Left ventricle myocardium inferior (tissue), 1 donor: ENCODE data around the gene MS4A18. TPM values are rescaled to one million over a fixed set of nuclear protein-coding genes. Genes with fewer than 3 reads are reported as not detected.
A peak's percentile ranks its signal among the peaks of the same experiment; 100 is the strongest.

ENCODE experiments used
- DNase-seq: peaks from one replicate; pipeline ENCODE4 v3.0.0-alpha.2; 2020
- H3K27ac ChIP-seq: fragments of 200-600 bp; replicated peaks from 2 replicates; pipeline ENCODE4 v1.8.0; 2021
- H3K27me3 ChIP-seq: fragments of 200-600 bp; 2 replicates; pipeline ENCODE4 v1.8.0; 2021; ENCODE audit warnings: low read depth
- H3K36me3 ChIP-seq: fragments of 200-600 bp; 2 replicates; pipeline ENCODE4 v1.8.0; 2021
- H3K4me1 ChIP-seq: fragments of 200-600 bp; 2 replicates; pipeline ENCODE4 v1.8.0; 2021
- H3K4me3 ChIP-seq: fragments of 200-600 bp; 2 replicates; pipeline ENCODE4 v1.8.0; 2021; ENCODE audit warnings: mild to moderate bottlenecking, moderate library complexity
- H3K9me3 ChIP-seq: fragments of 200-600 bp; replicated peaks from 2 replicates; pipeline ENCODE4 v1.8.0; 2021
- intact Hi-C: fragments of 100-400 bp; cut with micrococcal nuclease; formaldehyde crosslinking; loops from one replicate; pipeline ENCODE4 v1.11.0; 2022
- total RNA-seq: library from RNA; stranded (reverse); fragmentation: NEBNext Ultra II Directional; extraction: Animal tissue kit (Norgen Biotek cat#: 25700); gene quantifications from one replicate; pipeline ENCODE4 v1.2.1, GENCODE V29; 2021
- TF ChIP-seq, protein P1 (sequence below): fragments of 200-600 bp; IDR thresholded peaks from 2 replicates; pipeline ENCODE4 v1.8.0; 2021; ENCODE audit warnings: antibody characterized with exemption, mild to moderate bottlenecking, borderline replicate concordance
- donor health status: DM: no; HTN: yes; CAD: no; lungs with severe emphysema.

Gene MS4A18
- total RNA-seq, 1 donor from 2014 or later: not detected

DNA sequence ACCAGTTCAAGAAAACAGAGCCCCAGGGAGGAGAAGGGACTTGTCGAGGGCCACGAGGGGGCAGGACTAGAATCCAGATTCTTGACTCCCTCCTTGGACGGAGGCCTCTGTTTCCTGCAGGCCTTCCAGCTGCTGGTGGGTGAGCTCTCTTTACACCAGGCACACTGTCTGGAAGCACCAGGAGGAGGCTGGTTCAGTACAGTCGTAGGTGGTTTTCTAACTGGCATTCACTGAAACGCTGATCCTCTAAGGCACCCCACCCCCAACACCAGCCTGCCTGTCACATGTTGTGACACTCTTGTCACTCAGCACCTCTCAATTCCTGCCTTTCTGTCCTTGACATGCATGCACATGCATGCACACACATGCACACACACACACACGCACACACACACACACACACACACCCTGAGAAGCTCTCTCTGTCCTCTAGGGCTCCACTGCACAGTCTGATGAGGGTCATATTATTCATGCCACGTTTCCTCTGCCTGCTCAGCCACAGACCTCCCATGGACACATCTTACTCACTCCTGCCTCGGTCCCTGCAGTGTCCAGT, 61.4 kb downstream of the MS4A18 start:
- Histone ChIP-seq H3K9me3 (no peaks in the 10 kb centered on the region), H3K4me1 (peaks cover 35% of the 10 kb centered on the region), H3K27me3 (no peaks in the 10 kb centered on the region), H3K4me3 (no peak overlapping the region), H3K27ac (no peak overlapping the region), H3K36me3 (no peaks in the 10 kb centered on the region)
- no peak for DNase-seq
- TF ChIP-seq, protein P1, sequence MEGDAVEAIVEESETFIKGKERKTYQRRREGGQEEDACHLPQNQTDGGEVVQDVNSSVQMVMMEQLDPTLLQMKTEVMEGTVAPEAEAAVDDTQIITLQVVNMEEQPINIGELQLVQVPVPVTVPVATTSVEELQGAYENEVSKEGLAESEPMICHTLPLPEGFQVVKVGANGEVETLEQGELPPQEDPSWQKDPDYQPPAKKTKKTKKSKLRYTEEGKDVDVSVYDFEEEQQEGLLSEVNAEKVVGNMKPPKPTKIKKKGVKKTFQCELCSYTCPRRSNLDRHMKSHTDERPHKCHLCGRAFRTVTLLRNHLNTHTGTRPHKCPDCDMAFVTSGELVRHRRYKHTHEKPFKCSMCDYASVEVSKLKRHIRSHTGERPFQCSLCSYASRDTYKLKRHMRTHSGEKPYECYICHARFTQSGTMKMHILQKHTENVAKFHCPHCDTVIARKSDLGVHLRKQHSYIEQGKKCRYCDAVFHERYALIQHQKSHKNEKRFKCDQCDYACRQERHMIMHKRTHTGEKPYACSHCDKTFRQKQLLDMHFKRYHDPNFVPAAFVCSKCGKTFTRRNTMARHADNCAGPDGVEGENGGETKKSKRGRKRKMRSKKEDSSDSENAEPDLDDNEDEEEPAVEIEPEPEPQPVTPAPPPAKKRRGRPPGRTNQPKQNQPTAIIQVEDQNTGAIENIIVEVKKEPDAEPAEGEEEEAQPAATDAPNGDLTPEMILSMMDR: no peak
- intact Hi-C loops: no loop called here

- TF ChIP-seq, protein P1: no peak
- DNase-seq: peak; percentile 79
- Histone ChIP-seq H3K4me1 (peaks cover 35% of the 10 kb centered on the region), H3K4me3 (no peak overlapping the region), H3K27me3 (no peaks in the 10 kb centered on the region), H3K27ac (peak overlapping the region; percentile 61), H3K36me3 (no peaks in the 10 kb centered on the region), H3K9me3 (no peaks in the 10 kb centered on the region)
- intact Hi-C loops: no loop called here
Observed at GRCh38 chr11:60786811-60787567, 62.5 kb downstream of the MS4A18 start.

- H3K27ac ChIP-seq: no peak overlapping the region
- TF ChIP-seq, protein P1: no peak
- peak; percentile 23 for DNase-seq
- H3K4me3 ChIP-seq: no peak overlapping the region
- H3K9me3 ChIP-seq: no peaks in the 10 kb centered on the region
- H3K4me1 ChIP-seq: peaks cover 35% of the 10 kb centered on the region
- intact Hi-C loops: no loop called here
- H3K27me3 ChIP-seq: no peaks in the 10 kb centered on the region
- no peaks in the 10 kb centered on the region for H3K36me3 ChIP-seq
Observed at GRCh38 chr11:60788401-60789125, 64.0 kb downstream of the MS4A18 start.

- intact Hi-C loops: no loop called here
- Histone ChIP-seq H3K4me3 (no peak overlapping the region), H3K27me3 (no peaks in the 10 kb centered on the region), H3K27ac (no peak overlapping the region), H3K4me1 (peaks cover 26% of the 10 kb centered on the region), H3K36me3 (no peaks in the 10 kb centered on the region), H3K9me3 (no peaks in the 10 kb centered on the region)
- TF ChIP-seq, protein P1: no peak
- DNase-seq: no peak
Observed at GRCh38 chr11:60790726-60791125, 66.2 kb downstream of the MS4A18 start.

GRCh38 chr11:60791153-60791933, 66.8 kb downstream of the MS4A18 start:
- TF ChIP-seq, protein P1: no peak
- intact Hi-C loops: no loop called here

More at GRCh38 chr11:60791153-60791933, 66.8 kb downstream of the MS4A18 start:
- no peaks in the 10 kb centered on the region for H3K36me3 ChIP-seq
- no peak overlapping the region for H3K4me3 ChIP-seq
- H3K4me1 ChIP-seq: peaks cover 20% of the 10 kb centered on the region
- no peaks in the 10 kb centered on the region for H3K9me3 ChIP-seq
- no peak for DNase-seq
- H3K27me3 ChIP-seq: no peaks in the 10 kb centered on the region
- no peak overlapping the region for H3K27ac ChIP-seq
